GM21360 (cell line): ENCODE measurements around the gene AOAH.
"Not testable (repeated sequence)": the region's sequence is repeated elsewhere in the genome, so short reads cannot be mapped to it uniquely, and the experiment has no call there.

Experiments used
- ATAC-seq: cut with Tn5 transposase; IDR thresholded peaks from one replicate; pipeline ENCODE4 v1.9.1; 2021; ENCODE audit warnings: mild to moderate bottlenecking, moderate library complexity; ENCODE audit not compliant: unreplicated experiment

The AOAH gene

GRCh38 chr7:36659172-36659516, 65.2 kb downstream of the AOAH start:
- no peak for ATAC-seq

- no peak for ATAC-seq
These were observed 65.7 kb downstream of the AOAH start for GRCh38 chr7:36658335-36659171.

- ATAC-seq = no peak
These were observed 67.1 kb downstream of the AOAH start for GRCh38 chr7:36657036-36657660.

GRCh38 chr7:36654436-36654835, 69.9 kb downstream of the AOAH start:
- ATAC-seq = no peak

GRCh38 chr7:36653663-36654355, 70.5 kb downstream of the AOAH start:
- ATAC-seq = no peak

GRCh38 chr7:36653008-36653662, 71.2 kb downstream of the AOAH start:
- no peak for ATAC-seq

GRCh38 chr7:36652431-36652830, 71.9 kb downstream of the AOAH start:
- ATAC-seq = no peak

GRCh38 chr7:36651404-36651803, 72.9 kb downstream of the AOAH start:
- no peak for ATAC-seq

GRCh38 chr7:36650766-36651312, 73.5 kb downstream of the AOAH start:
- ATAC-seq = no peak

- ATAC-seq = no peak
These were observed 74.0 kb downstream of the AOAH start for GRCh38 chr7:36650320-36650719.

GRCh38 chr7:36649319-36649718, 75.0 kb downstream of the AOAH start:
- not testable (repeated sequence) for ATAC-seq

GRCh38 chr7:36648441-36648840, 75.9 kb downstream of the AOAH start:
- ATAC-seq = no peak

- no peak for ATAC-seq
These were observed 79.5 kb downstream of the AOAH start for GRCh38 chr7:36644625-36645422.

GRCh38 chr7:36642414-36642813, 81.9 kb downstream of the AOAH start:
- ATAC-seq = no peak

GRCh38 chr7:36642010-36642409, 82.3 kb downstream of the AOAH start:
- ATAC-seq = no peak

GRCh38 chr7:36640682-36641081, 83.6 kb downstream of the AOAH start:
- ATAC-seq = no peak

- ATAC-seq = no peak
These were observed 84.5 kb downstream of the AOAH start for GRCh38 chr7:36639826-36640225.

GRCh38 chr7:36638586-36639263, 85.6 kb downstream of the AOAH start:
- ATAC-seq = no peak

GRCh38 chr7:36638140-36638539, 86.2 kb downstream of the AOAH start:
- ATAC-seq = no peak

GRCh38 chr7:36637417-36637816, 86.9 kb downstream of the AOAH start:
- ATAC-seq = no peak
